Nephron (organoid): Measurements from ENCODE around the gene GPRIN2.

Experiments
- H3K27ac Mint-ChIP-seq, 3 experiments: 2 replicates each; pipeline ENCODE4 v1.8.0; 2020; ENCODE audit warnings: mixed read lengths in 3 of 3, mild to moderate bottlenecking in 2 of 3, moderate library complexity in 1 of 3
- H3K27me3 Mint-ChIP-seq: 2 replicates; pipeline ENCODE4 v1.8.0; 2021; ENCODE audit warnings: low read depth, mild to moderate bottlenecking, moderate library complexity, mixed read lengths
- H3K36me3 Mint-ChIP-seq: 2 replicates; pipeline ENCODE4 v1.8.0; 2020; ENCODE audit warnings: low read depth, mixed read lengths
- H3K4me1 Mint-ChIP-seq: 2 replicates; pipeline ENCODE4 v1.8.0; 2020; ENCODE audit warnings: mixed read lengths
- H3K4me3 Mint-ChIP-seq, 3 experiments: 2 replicates each; pipeline ENCODE4 v1.8.0; 2020; ENCODE audit warnings: mild to moderate bottlenecking in 3 of 3, mixed read lengths in 3 of 3, moderate library complexity in 2 of 3
- H3K9me3 Mint-ChIP-seq: 2 replicates; pipeline ENCODE4 v1.8.0; 2020; ENCODE audit warnings: mixed read lengths
- TF ChIP-seq, protein P1 (sequence below), 3 experiments: fragments of 200-600 bp; sonication (generic); IDR thresholded peaks; one replicate each; pipeline ENCODE4 v1.5.0; 2021; ENCODE audit warnings: antibody characterized with exemption in 3 of 3; ENCODE audit not compliant: unreplicated experiment in 3 of 3

GPRIN2 gene

DNA sequence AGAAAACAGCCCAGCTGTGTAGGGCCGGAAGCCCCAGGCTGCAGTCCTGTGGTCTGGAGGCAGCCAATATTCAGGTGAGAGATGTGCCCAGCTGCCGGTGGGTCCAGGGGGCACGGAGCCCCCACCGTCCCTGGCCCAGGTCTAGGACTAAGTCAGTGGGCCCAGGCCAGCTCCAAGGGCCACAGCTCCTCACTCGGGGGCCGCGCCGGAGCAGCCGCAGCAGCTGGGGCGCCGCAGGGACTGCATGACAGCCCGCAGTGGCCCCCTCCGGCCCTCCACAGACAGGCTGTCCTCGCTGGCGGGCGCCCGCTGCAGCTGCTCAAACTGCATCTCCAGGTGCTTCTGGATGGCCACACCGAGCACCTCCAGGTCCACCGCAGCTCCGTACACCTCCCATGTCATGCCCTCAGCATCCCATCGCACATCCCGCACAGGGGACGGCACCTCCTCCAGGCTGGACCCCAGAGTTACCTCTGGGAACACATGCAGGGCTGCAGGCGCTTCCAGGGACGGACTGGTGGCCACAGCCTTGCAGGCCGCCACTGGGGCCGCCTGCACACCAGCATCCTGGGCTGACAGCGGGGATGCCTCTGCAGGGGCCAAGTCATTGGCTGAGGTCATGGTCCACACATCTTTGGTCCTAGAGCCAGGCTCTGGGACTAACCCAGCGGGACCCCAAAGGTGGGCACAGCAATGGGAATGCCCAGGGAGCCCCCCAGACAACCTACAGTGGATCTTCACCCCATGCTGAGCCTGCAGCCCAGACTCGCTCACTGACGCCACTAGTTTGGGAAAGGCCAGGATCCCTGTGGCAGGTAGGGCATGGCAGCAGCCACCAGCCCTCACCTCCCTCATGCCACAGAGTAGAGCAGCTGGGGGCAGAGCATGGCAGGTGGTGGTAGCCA is 7.0 kb downstream of the GPRIN2 start:
- no peaks in the 10 kb centered on the region for H3K36me3 Mint-ChIP-seq
- H3K27me3 Mint-ChIP-seq, result peaks cover 3% of the 10 kb centered on the region
- TF ChIP-seq, protein P1, sequence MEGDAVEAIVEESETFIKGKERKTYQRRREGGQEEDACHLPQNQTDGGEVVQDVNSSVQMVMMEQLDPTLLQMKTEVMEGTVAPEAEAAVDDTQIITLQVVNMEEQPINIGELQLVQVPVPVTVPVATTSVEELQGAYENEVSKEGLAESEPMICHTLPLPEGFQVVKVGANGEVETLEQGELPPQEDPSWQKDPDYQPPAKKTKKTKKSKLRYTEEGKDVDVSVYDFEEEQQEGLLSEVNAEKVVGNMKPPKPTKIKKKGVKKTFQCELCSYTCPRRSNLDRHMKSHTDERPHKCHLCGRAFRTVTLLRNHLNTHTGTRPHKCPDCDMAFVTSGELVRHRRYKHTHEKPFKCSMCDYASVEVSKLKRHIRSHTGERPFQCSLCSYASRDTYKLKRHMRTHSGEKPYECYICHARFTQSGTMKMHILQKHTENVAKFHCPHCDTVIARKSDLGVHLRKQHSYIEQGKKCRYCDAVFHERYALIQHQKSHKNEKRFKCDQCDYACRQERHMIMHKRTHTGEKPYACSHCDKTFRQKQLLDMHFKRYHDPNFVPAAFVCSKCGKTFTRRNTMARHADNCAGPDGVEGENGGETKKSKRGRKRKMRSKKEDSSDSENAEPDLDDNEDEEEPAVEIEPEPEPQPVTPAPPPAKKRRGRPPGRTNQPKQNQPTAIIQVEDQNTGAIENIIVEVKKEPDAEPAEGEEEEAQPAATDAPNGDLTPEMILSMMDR (IDR thresholded peaks at IDR 0.05; ENCODE audit: unreplicated experiment in 3 of 3), result no peak
- H3K4me1 Mint-ChIP-seq, result no peaks in the 10 kb centered on the region
- no peak overlapping the region for H3K27ac Mint-ChIP-seq
- H3K9me3 Mint-ChIP-seq, result no peaks in the 10 kb centered on the region
- H3K4me3 Mint-ChIP-seq, result no peak overlapping the region

DNA sequence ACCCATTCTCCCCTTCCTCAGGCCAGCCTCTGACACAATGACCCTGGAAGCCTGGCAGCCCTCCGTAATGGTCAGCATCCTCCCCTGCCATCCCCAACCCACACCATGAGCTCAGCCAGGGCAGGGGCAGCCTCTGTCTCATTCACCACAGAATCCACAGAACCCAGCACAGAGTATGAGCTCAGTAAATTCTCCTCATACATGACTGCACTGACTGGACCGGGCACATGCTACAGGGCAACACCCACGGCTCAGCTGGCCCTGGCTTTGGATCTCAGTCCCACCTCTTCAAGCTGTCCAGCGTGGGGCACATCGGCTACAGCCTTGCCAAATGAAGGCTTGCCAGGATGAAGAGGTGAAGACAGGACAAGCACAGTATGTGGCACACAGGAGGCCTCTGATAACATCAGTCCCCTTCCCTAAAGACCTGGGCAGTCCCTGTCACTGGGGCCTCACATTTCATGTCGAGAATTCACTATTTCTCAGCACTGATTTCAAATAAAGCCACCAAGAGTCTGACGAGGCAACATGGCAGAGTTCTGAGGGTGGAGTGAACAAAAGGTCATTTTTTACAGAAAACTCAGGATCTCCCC is 7.9 kb downstream of the GPRIN2 start:
- Mint-ChIP-seq H3K4me3 (no peak overlapping the region), H3K4me1 (no peaks in the 10 kb centered on the region), H3K36me3 (no peaks in the 10 kb centered on the region), H3K27ac (no peak overlapping the region), H3K27me3 (peaks cover 10% of the 10 kb centered on the region), H3K9me3 (no peaks in the 10 kb centered on the region)
- TF ChIP-seq, protein P1 (IDR thresholded peaks at IDR 0.05; ENCODE audit: unreplicated experiment in 3 of 3), result no peak

DNA sequence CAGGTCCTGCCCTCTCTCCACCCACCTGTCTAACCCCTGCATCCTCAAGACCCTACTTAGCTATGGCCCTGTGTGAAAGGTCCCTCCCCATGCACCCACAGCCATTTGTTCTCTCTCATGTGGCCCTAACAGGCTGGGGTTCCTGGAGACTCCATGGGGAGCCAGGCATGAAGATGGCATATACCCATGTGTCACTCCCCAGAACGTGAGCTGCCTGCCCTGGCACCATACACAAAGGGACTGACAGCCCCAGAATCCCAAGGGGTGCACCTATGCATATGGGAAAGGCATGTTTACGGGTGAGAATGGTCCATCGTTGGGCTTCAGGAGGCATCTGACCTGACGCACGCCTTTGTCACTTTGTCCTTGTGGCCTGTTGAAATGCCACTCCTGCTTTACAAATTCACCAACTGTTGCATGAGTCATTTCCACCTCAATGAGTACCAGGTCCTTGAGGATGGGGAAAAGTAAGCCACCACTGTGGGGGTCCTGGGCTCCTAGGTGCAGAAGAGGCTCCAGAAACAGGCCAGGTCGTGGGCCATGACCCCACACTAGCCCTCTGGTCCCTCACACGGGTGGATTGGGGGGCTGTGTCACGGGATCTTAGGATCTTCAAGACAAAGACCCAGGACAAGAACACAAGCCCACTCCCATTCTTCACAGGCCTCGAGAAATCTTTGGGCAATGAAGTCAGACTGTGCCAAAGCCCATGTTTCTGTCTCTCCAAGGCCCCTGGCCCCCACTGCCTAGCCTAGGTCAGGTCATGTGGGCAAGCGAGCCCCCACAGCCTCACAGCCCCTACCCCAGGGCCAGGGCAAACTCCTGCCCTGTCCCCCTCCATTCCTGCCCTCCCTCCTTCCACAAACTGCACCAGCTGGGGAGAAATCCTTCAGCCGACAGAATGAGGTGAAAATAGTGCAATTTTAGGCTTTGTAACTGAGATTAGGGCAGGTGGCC is 8.6 kb downstream of the GPRIN2 start:
- Mint-ChIP-seq H3K4me1 (no peaks in the 10 kb centered on the region), H3K4me3 (no peak overlapping the region), H3K27me3 (peaks cover 10% of the 10 kb centered on the region), H3K9me3 (no peaks in the 10 kb centered on the region), H3K27ac (no peak overlapping the region), H3K36me3 (no peaks in the 10 kb centered on the region)
- TF ChIP-seq, protein P1 (IDR thresholded peaks at IDR 0.05; ENCODE audit: unreplicated experiment in 3 of 3), result no peak

GRCh38 chr10:46546591-46547540 is 9.6 kb downstream of the GPRIN2 start:
- TF ChIP-seq, protein P1 (IDR thresholded peaks at IDR 0.05; ENCODE audit: unreplicated experiment in 3 of 3), result no peak
- no peaks in the 10 kb centered on the region for H3K36me3 Mint-ChIP-seq
- no peaks in the 10 kb centered on the region for H3K9me3 Mint-ChIP-seq
- no peaks in the 10 kb centered on the region for H3K4me1 Mint-ChIP-seq
- H3K27ac Mint-ChIP-seq, result no peak overlapping the region
- H3K4me3 Mint-ChIP-seq, result no peak overlapping the region
- peaks cover 10% of the 10 kb centered on the region for H3K27me3 Mint-ChIP-seq
